ENCODE results near the gene SIGLEC7. TPM values are rescaled to one million over a fixed set of nuclear protein-coding genes. Genes with fewer than 3 reads are reported as not detected.

SIGLEC7 gene
- total and polyA plus RNA-seq, 9 donors, result 0.40 to 1.1 (median 0.63) TPM

GRCh38 chr19:51185069-51185867 lies 43.2 kb downstream of the SIGLEC7 start:
- WGBS (ENCODE audit: insufficient coverage), result 74% methylated on average over 22 of the region's 25 CpGs

GRCh38 chr19:51185868-51186215 lies 43.7 kb downstream of the SIGLEC7 start:
- DNase-seq, result no peak
- Histone ChIP-seq H3K4me1 (ENCODE audit: control insufficient read depth, insufficient read depth, low read length) (no peaks in the 10 kb centered on the region), H3K36me3 (ENCODE audit: control insufficient read depth, insufficient read depth, low read length) (no peaks in the 10 kb centered on the region), H3K27ac (ENCODE audit: low read length) (no peak overlapping the region), H3K4me3 (ENCODE audit: low read length) (no peak overlapping the region), H3K27me3 (ENCODE audit: control insufficient read depth, insufficient read depth, low read length) (peaks cover 5% of the 10 kb centered on the region), H3K9me3 (replicated peaks; ENCODE audit: control insufficient read depth, low read depth, low read length) (no peaks in the 10 kb centered on the region)
- WGBS (ENCODE audit: insufficient coverage), result 83% methylated on average over 4 of the region's 5 CpGs

More at GRCh38 chr19:51185069-51185867, 43.2 kb downstream of the SIGLEC7 start:
- Histone ChIP-seq H3K27me3 (ENCODE audit: control insufficient read depth, insufficient read depth, low read length) (peaks cover 5% of the 10 kb centered on the region), H3K4me1 (ENCODE audit: control insufficient read depth, insufficient read depth, low read length) (no peaks in the 10 kb centered on the region), H3K27ac (ENCODE audit: low read length) (no peak overlapping the region), H3K9me3 (replicated peaks; ENCODE audit: control insufficient read depth, low read depth, low read length) (no peaks in the 10 kb centered on the region), H3K36me3 (ENCODE audit: control insufficient read depth, insufficient read depth, low read length) (no peaks in the 10 kb centered on the region), H3K4me3 (ENCODE audit: low read length) (no peak overlapping the region)
- no peak for DNase-seq

- no peaks in the 10 kb centered on the region for H3K9me3 ChIP-seq (replicated peaks; ENCODE audit: control insufficient read depth, low read depth, low read length)
- WGBS (ENCODE audit: insufficient coverage), result 65% methylated on average over 6 of the region's 13 CpGs
- no peak overlapping the region for H3K4me3 ChIP-seq (ENCODE audit: low read length)
- no peak overlapping the region for H3K27ac ChIP-seq (ENCODE audit: low read length)
- no peak for DNase-seq
- peaks cover 5% of the 10 kb centered on the region for H3K27me3 ChIP-seq (ENCODE audit: control insufficient read depth, insufficient read depth, low read length)
- H3K4me1 ChIP-seq (ENCODE audit: control insufficient read depth, insufficient read depth, low read length), result no peaks in the 10 kb centered on the region
- no peaks in the 10 kb centered on the region for H3K36me3 ChIP-seq (ENCODE audit: control insufficient read depth, insufficient read depth, low read length)
These were observed 44.2 kb downstream of the SIGLEC7 start for GRCh38 chr19:51186323-51186722.

- no peak overlapping the region for H3K4me3 ChIP-seq (ENCODE audit: low read length)
- H3K27ac ChIP-seq (ENCODE audit: low read length), result no peak overlapping the region
- peaks cover 3% of the 10 kb centered on the region for H3K27me3 ChIP-seq (ENCODE audit: control insufficient read depth, insufficient read depth, low read length)
- no peaks in the 10 kb centered on the region for H3K9me3 ChIP-seq (replicated peaks; ENCODE audit: control insufficient read depth, low read depth, low read length)
- no peaks in the 10 kb centered on the region for H3K36me3 ChIP-seq (ENCODE audit: control insufficient read depth, insufficient read depth, low read length)
- H3K4me1 ChIP-seq (ENCODE audit: control insufficient read depth, insufficient read depth, low read length), result no peaks in the 10 kb centered on the region
- DNase-seq, result no peak
- 81% methylated on average over 6 of the region's 11 CpGs for WGBS (ENCODE audit: insufficient coverage)
These were observed 45.5 kb downstream of the SIGLEC7 start for GRCh38 chr19:51187395-51188226.

- H3K4me1 ChIP-seq (ENCODE audit: control insufficient read depth, insufficient read depth, low read length), result no peaks in the 10 kb centered on the region
- no CpG with 5 or more reads among the region's 2 CpGs for WGBS (ENCODE audit: insufficient coverage)
These were observed 46.1 kb downstream of the SIGLEC7 start for GRCh38 chr19:51188227-51188559.

GRCh38 chr19:51192689-51193088 lies 50.6 kb downstream of the SIGLEC7 start:
- Histone ChIP-seq H3K36me3 (ENCODE audit: control insufficient read depth, insufficient read depth, low read length) (no peaks in the 10 kb centered on the region), H3K27me3 (ENCODE audit: control insufficient read depth, insufficient read depth, low read length) (no peaks in the 10 kb centered on the region), H3K9me3 (replicated peaks; ENCODE audit: control insufficient read depth, low read depth, low read length) (no peaks in the 10 kb centered on the region), H3K27ac (ENCODE audit: low read length) (no peak overlapping the region), H3K4me1 (ENCODE audit: control insufficient read depth, insufficient read depth, low read length) (no peaks in the 10 kb centered on the region), H3K4me3 (ENCODE audit: low read length) (no peak overlapping the region)
- no peak for DNase-seq
- WGBS (ENCODE audit: insufficient coverage), result 92% methylated on average over 6 of the region's 9 CpGs

More at GRCh38 chr19:51188227-51188559, 46.1 kb downstream of the SIGLEC7 start:
- DNase-seq, result no peak
- Histone ChIP-seq H3K9me3 (replicated peaks; ENCODE audit: control insufficient read depth, low read depth, low read length) (no peaks in the 10 kb centered on the region), H3K27ac (ENCODE audit: low read length) (no peak overlapping the region), H3K36me3 (ENCODE audit: control insufficient read depth, insufficient read depth, low read length) (no peaks in the 10 kb centered on the region), H3K27me3 (ENCODE audit: control insufficient read depth, insufficient read depth, low read length) (peaks cover 3% of the 10 kb centered on the region), H3K4me3 (ENCODE audit: low read length) (no peak overlapping the region)

- DNase-seq, result no peak
- WGBS (ENCODE audit: insufficient coverage), result 66% methylated on average over 13 of the region's 21 CpGs
These were observed 52.6 kb downstream of the SIGLEC7 start for GRCh38 chr19:51194527-51195315.

GRCh38 chr19:51195316-51195586 lies 53.1 kb downstream of the SIGLEC7 start:
- Histone ChIP-seq H3K27ac (ENCODE audit: low read length) (no peak overlapping the region), H3K4me1 (ENCODE audit: control insufficient read depth, insufficient read depth, low read length) (no peaks in the 10 kb centered on the region), H3K36me3 (ENCODE audit: control insufficient read depth, insufficient read depth, low read length) (no peaks in the 10 kb centered on the region), H3K9me3 (replicated peaks; ENCODE audit: control insufficient read depth, low read depth, low read length) (no peaks in the 10 kb centered on the region), H3K27me3 (ENCODE audit: control insufficient read depth, insufficient read depth, low read length) (no peaks in the 10 kb centered on the region), H3K4me3 (ENCODE audit: low read length) (no peak overlapping the region)
- DNase-seq, result no peak
- 83% methylated on average over 9 of the region's 9 CpGs for WGBS (ENCODE audit: insufficient coverage)

More at GRCh38 chr19:51194527-51195315, 52.6 kb downstream of the SIGLEC7 start:
- no peak overlapping the region for H3K27ac ChIP-seq (ENCODE audit: low read length)
- no peaks in the 10 kb centered on the region for H3K27me3 ChIP-seq (ENCODE audit: control insufficient read depth, insufficient read depth, low read length)
- no peak overlapping the region for H3K4me3 ChIP-seq (ENCODE audit: low read length)
- no peaks in the 10 kb centered on the region for H3K4me1 ChIP-seq (ENCODE audit: control insufficient read depth, insufficient read depth, low read length)
- H3K9me3 ChIP-seq (replicated peaks; ENCODE audit: control insufficient read depth, low read depth, low read length), result no peaks in the 10 kb centered on the region
- H3K36me3 ChIP-seq (ENCODE audit: control insufficient read depth, insufficient read depth, low read length), result no peaks in the 10 kb centered on the region

- Histone ChIP-seq H3K36me3 (ENCODE audit: control insufficient read depth, insufficient read depth, low read length) (no peaks in the 10 kb centered on the region), H3K4me1 (ENCODE audit: control insufficient read depth, insufficient read depth, low read length) (no peaks in the 10 kb centered on the region), H3K4me3 (ENCODE audit: low read length) (no peak overlapping the region), H3K27ac (ENCODE audit: low read length) (no peak overlapping the region), H3K27me3 (ENCODE audit: control insufficient read depth, insufficient read depth, low read length) (no peaks in the 10 kb centered on the region), H3K9me3 (replicated peaks; ENCODE audit: control insufficient read depth, low read depth, low read length) (no peaks in the 10 kb centered on the region)
- DNase-seq, result no peak
- WGBS (ENCODE audit: insufficient coverage), result 75% methylated on average over 8 of the region's 10 CpGs
These were observed 53.5 kb downstream of the SIGLEC7 start for GRCh38 chr19:51195616-51196015.

- Histone ChIP-seq H3K9me3 (replicated peaks; ENCODE audit: control insufficient read depth, low read depth, low read length) (no peaks in the 10 kb centered on the region), H3K36me3 (ENCODE audit: control insufficient read depth, insufficient read depth, low read length) (no peaks in the 10 kb centered on the region), H3K27ac (ENCODE audit: low read length) (no peak overlapping the region), H3K4me1 (ENCODE audit: control insufficient read depth, insufficient read depth, low read length) (no peaks in the 10 kb centered on the region), H3K27me3 (ENCODE audit: control insufficient read depth, insufficient read depth, low read length) (no peaks in the 10 kb centered on the region), H3K4me3 (ENCODE audit: low read length) (no peak overlapping the region)
- no peak for DNase-seq
- WGBS (ENCODE audit: insufficient coverage), result 48% methylated on average over 4 of the region's 5 CpGs
These were observed 54.1 kb downstream of the SIGLEC7 start for GRCh38 chr19:51196181-51196580.

Data from muscle of leg (tissue), 11 donors.